HEK293 (cell line): Measurements from ENCODE around the gene DNAH9.

Source experiments
- CTCF ChIA-PET: fragments of 350-600 bp; formaldehyde crosslinking; extraction: SDS; loops from one replicate; lab custom pipeline; 2021; ENCODE audit warnings: antibody characterized with exemption; lab: Yijun Ruan, JAX
- POLR2A ChIA-PET: fragments of 300-600 bp; formaldehyde crosslinking; extraction: SDS; loops from one replicate; lab custom pipeline; 2020; ENCODE audit warnings: antibody characterized with exemption, inconsistent platforms; lab: Yijun Ruan, JAX
- H3K27ac ChIP-seq: fragments of 200-500 bp; sonication (Bioruptor generic); 2 replicates; pipeline ENCODE4 v1.5.1; 2014; ENCODE audit warnings: low read depth, low read length, control low read depth, inconsistent platforms; ENCODE audit errors: extremely low read depth
- H3K36me3 ChIP-seq, 2 experiments: fragments of 200-500 bp in 1 of 2; sonication (Bioruptor generic) in 1 of 2; 1 replicate in 1 of 2; 2 replicates in 1 of 2; pipeline ENCODE4 v1.5.1; 2014 to 2017; ENCODE audit warnings: inconsistent platforms in 2 of 2, low read length in 2 of 2; ENCODE audit not compliant: control insufficient read depth in 2 of 2, insufficient read depth in 1 of 2
- H3K4me1 ChIP-seq: fragments of 200-500 bp; sonication (Bioruptor generic); 2 replicates; pipeline ENCODE4 v1.5.1; 2014; ENCODE audit warnings: mild to moderate bottlenecking, low read length, inconsistent platforms; ENCODE audit not compliant: control insufficient read depth, insufficient read depth
- H3K4me3 ChIP-seq: 2 replicates; pipeline ENCODE4 v1.5.1; 2011; ENCODE audit warnings: low read depth, mild to moderate bottlenecking, control low read depth, low read length, moderate library complexity
- H3K9me3 ChIP-seq: fragments of 200-500 bp; sonication (Bioruptor generic); 2 replicates; pipeline ENCODE4 v1.5.1; 2014; ENCODE audit warnings: low read depth, low read length, inconsistent platforms; ENCODE audit not compliant: control insufficient read depth, insufficient read depth
- KLF17 ChIP-seq: fragments of 450-650 bp; formaldehyde crosslinking; IDR thresholded peaks from 2 replicates; pipeline ENCODE4 v1.5.1; 2016; ENCODE audit warnings: missing biosample characterization, missing genetic modification characterization
- KLF8 ChIP-seq: fragments of 450-650 bp; formaldehyde crosslinking; IDR thresholded peaks from 2 replicates; pipeline ENCODE4 v1.5.1; 2016; ENCODE audit warnings: missing biosample characterization, missing genetic modification characterization
- MEIS1 ChIP-seq: sonication (generic); formaldehyde crosslinking; IDR thresholded peaks from 2 replicates; pipeline ENCODE4 v1.8.1; 2022; ENCODE audit warnings: missing genetic modification reagents, mild to moderate bottlenecking, borderline replicate concordance
- OSR2 ChIP-seq: fragments of 450-650 bp; formaldehyde crosslinking; IDR thresholded peaks from 2 replicates; pipeline ENCODE4 v1.5.1; 2016; ENCODE audit warnings: missing biosample characterization, missing genetic modification characterization
- SALL2 ChIP-seq: fragments of 450-650 bp; formaldehyde crosslinking; IDR thresholded peaks from 2 replicates; pipeline ENCODE4 v1.5.0; 2017; ENCODE audit warnings: missing biosample characterization, mild to moderate bottlenecking, missing genetic modification characterization, borderline replicate concordance
- ZBTB17 ChIP-seq: fragments of 450-650 bp; formaldehyde crosslinking; IDR thresholded peaks from 2 replicates; pipeline ENCODE4 v1.5.1; 2016; ENCODE audit warnings: missing biosample characterization, missing genetic modification characterization
- ZNF19 ChIP-seq: fragments of 450-650 bp; formaldehyde crosslinking; IDR thresholded peaks from 2 replicates; pipeline ENCODE4; 2016; ENCODE audit warnings: missing biosample characterization, missing genetic modification characterization, low read depth
- ZNF24 ChIP-seq: fragments of 450-650 bp; formaldehyde crosslinking; IDR thresholded peaks from 2 replicates; pipeline ENCODE4 v1.5.1; 2016; ENCODE audit warnings: missing biosample characterization, missing genetic modification characterization
- ZNF248 ChIP-seq: fragments of 450-650 bp; formaldehyde crosslinking; IDR thresholded peaks from 2 replicates; pipeline ENCODE4 v1.5.1; 2017; ENCODE audit warnings: missing biosample characterization, missing genetic modification characterization
- ZNF274 ChIP-seq, 2 experiments: fragments of 200-500 bp in 1 of 2; fragments of 450-650 bp in 1 of 2; sonication (Bioruptor generic) in 1 of 2; formaldehyde crosslinking in 1 of 2; IDR thresholded peaks; 2 replicates each; pipeline versions ENCODE4 v1.5.1 to v1.6.1; 2014 to 2016; ENCODE audit warnings: borderline replicate concordance in 1 of 2, inconsistent platforms in 1 of 2, low read length in 1 of 2, missing biosample characterization in 1 of 2, missing genetic modification characterization in 1 of 2
- ZNF280C ChIP-seq: fragments of 450-650 bp; formaldehyde crosslinking; IDR thresholded peaks from 2 replicates; pipeline ENCODE4 v1.5.1; 2016; ENCODE audit warnings: missing biosample characterization, missing genetic modification characterization
- ZNF280D ChIP-seq: fragments of 450-650 bp; formaldehyde crosslinking; IDR thresholded peaks from 2 replicates; pipeline ENCODE4 v1.5.1; 2016; ENCODE audit warnings: missing biosample characterization, missing genetic modification characterization
- ZNF350 ChIP-seq: fragments of 450-650 bp; formaldehyde crosslinking; IDR thresholded peaks from 2 replicates; pipeline ENCODE4 v1.5.0; 2017; ENCODE audit warnings: missing biosample characterization, mild to moderate bottlenecking, missing genetic modification characterization
- ZNF423 ChIP-seq: fragments of 450-650 bp; formaldehyde crosslinking; IDR thresholded peaks from 2 replicates; pipeline ENCODE4 v1.5.1; 2016; ENCODE audit warnings: missing biosample characterization, missing genetic modification characterization
- ZNF426 ChIP-seq: fragments of 450-650 bp; formaldehyde crosslinking; IDR thresholded peaks from 2 replicates; pipeline ENCODE4 v1.5.1; 2017; ENCODE audit warnings: missing biosample characterization, missing genetic modification characterization, mild to moderate bottlenecking, inconsistent platforms, moderate library complexity
- ZNF473 ChIP-seq: fragments of 450-650 bp; formaldehyde crosslinking; IDR thresholded peaks from 2 replicates; pipeline ENCODE4 v1.5.1; 2017; ENCODE audit warnings: missing biosample characterization, missing genetic modification characterization
- ZNF660 ChIP-seq: fragments of 450-650 bp; IDR thresholded peaks from 2 replicates; pipeline ENCODE4 v1.5.1; 2018; ENCODE audit warnings: missing biosample characterization, mild to moderate bottlenecking, missing genetic modification characterization
- ZNF677 ChIP-seq: fragments of 450-650 bp; IDR thresholded peaks from 2 replicates; pipeline ENCODE4 v1.5.0; 2018; ENCODE audit warnings: missing biosample characterization, mild to moderate bottlenecking, missing genetic modification characterization, moderate library complexity
- ZNF768 ChIP-seq: fragments of 450-650 bp; formaldehyde crosslinking; IDR thresholded peaks from 2 replicates; pipeline ENCODE4 v1.5.1; 2018; ENCODE audit warnings: missing biosample characterization, mild to moderate bottlenecking, missing genetic modification characterization
- ZNF830 ChIP-seq: fragments of 450-650 bp; IDR thresholded peaks from 2 replicates; pipeline ENCODE4 v1.5.0; 2018; ENCODE audit warnings: missing biosample characterization, missing genetic modification characterization, low read depth, mild to moderate bottlenecking, moderate library complexity
- ZSCAN18 ChIP-seq: fragments of 450-650 bp; formaldehyde crosslinking; IDR thresholded peaks from 2 replicates; pipeline ENCODE4 v1.5.1; 2016; ENCODE audit warnings: missing biosample characterization, missing genetic modification characterization
- TF ChIP-seq, protein P1 (sequence below): sonication (generic); formaldehyde crosslinking; IDR thresholded peaks from 2 replicates; pipeline ENCODE4 v1.8.1; 2022; ENCODE audit warnings: mild to moderate bottlenecking, moderate library complexity, missing genetic modification reagents

DNAH9 gene

GRCh38 chr17:11853321-11854151 lies 255.3 kb downstream of the DNAH9 start:
- Histone ChIP-seq H3K4me3 (no peak overlapping the region), H3K9me3 (no peaks in the 10 kb centered on the region), H3K27ac (no peak overlapping the region), H3K4me1 (no peaks in the 10 kb centered on the region), H3K36me3 (no peaks in the 10 kb centered on the region)
- ChIA-PET CTCF (interaction anchor here (0.6 to 1.9 kb wide), 2 partner anchors 82 to 600 kb away, joined by 3 to 5 read pairs; no protein-coding TSS in a partner anchor), POLR2A (no interaction called here)
- TF ChIP-seq ZNF248 (no peak), ZSCAN18 (tag by site-specific recombination) (no peak)

DNA sequence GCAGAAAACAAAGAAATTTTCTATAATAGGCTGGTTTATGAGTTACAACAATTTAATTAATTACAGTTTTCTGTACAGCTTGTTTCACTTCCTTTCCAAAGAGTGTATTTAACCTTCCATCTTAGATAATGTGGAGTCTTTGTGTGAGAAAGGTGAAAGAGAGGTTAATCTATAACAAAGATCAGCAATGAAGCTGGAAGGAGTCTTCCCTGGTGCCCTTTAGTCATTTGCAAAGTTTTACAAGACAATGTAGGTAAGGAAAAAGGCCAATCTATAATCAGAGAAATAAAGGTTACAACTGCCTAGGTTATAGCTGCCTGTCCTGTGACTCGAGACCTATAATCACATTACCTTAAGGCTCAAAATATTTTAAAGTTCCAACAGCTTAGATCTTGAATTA lies 257.0 kb downstream of the DNAH9 start:
- Histone ChIP-seq H3K27ac (no peak overlapping the region), H3K36me3 (no peaks in the 10 kb centered on the region), H3K9me3 (no peaks in the 10 kb centered on the region), H3K4me3 (no peak overlapping the region), H3K4me1 (no peaks in the 10 kb centered on the region)
- TF ChIP-seq SALL2 (no peak), ZNF350 (tag by site-specific recombination) (no peak), ZNF24 (tag by site-specific recombination) (no peak), ZBTB17 (tag by site-specific recombination) (no peak), KLF17 (tag by site-specific recombination) (no peak), ZNF677 (no peak), ZNF280D (tag by site-specific recombination) (no peak), ZNF280C (tag by site-specific recombination) (no peak), OSR2 (tag by site-specific recombination) (no peak), ZNF660 (tag by site-specific recombination) (no peak), MEIS1 (CRISPR knock-in tag) (no peak), ZNF830 (tag by site-specific recombination) (no peak), ZNF423 (tag by site-specific recombination) (no peak), ZNF274 (IDR thresholded peaks at IDR 0.05; ENCODE audit: low read length) (no peak), ZNF274 (tag by site-specific recombination; IDR thresholded peaks at IDR 0.05; ENCODE audit: borderline replicate concordance) (no peak), ZNF768 (tag by site-specific recombination) (no peak), KLF8 (no peak), ZNF19 (tag by site-specific recombination) (no peak), ZNF426 (no peak), ZNF473 (no peak)
- TF ChIP-seq, protein P1, sequence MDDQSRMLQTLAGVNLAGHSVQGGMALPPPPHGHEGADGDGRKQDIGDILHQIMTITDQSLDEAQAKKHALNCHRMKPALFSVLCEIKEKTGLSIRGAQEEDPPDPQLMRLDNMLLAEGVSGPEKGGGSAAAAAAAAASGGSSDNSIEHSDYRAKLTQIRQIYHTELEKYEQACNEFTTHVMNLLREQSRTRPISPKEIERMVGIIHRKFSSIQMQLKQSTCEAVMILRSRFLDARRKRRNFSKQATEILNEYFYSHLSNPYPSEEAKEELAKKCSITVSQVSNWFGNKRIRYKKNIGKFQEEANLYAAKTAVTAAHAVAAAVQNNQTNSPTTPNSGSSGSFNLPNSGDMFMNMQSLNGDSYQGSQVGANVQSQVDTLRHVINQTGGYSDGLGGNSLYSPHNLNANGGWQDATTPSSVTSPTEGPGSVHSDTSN (CRISPR knock-in tag), result no peak
- CTCF ChIA-PET, result interaction anchor here (0.7 to 1.9 kb wide), 2 partner anchors 80 to 211 kb away, joined by 3 to 5 read pairs; no protein-coding TSS in a partner anchor
- POLR2A ChIA-PET, result no interaction called here
